Heart left ventricle (tissue), 13 donors: Measurements from ENCODE around the gene AP1M2.

Experiments
- CTCF ChIP-seq, 12 donors: fragments of 200-600 bp; sonication (generic) in 4 of 12; IDR thresholded peaks; one replicate each; pipeline versions ENCODE4 v1.5.0 to v1.8.0; 2018 to 2022; ENCODE audit warnings: antibody characterized with exemption in 12 of 12, mild to moderate bottlenecking in 5 of 12
- POLR2A ChIP-seq, 2 donors: fragments of 450-650 bp; IDR thresholded peaks; one replicate each; pipeline ENCODE4 v1.6.1; 2017; ENCODE audit warnings: antibody characterized with exemption in 2 of 2, mild to moderate bottlenecking in 2 of 2, moderate library complexity in 2 of 2
- donor health status: ischemic (EF 13 %, LVEDD 7.1; RV severe dilation, severe dysfunction).
- donor health status: DM: no; HTN: yes; CAD: no.
- donor health status: DM: no; HTN: no; CAD: no.
- donor health status: ischemic (EF 25% LVEDD 6.9; RV normal size, moderate dysfunction).
- donor health status: ischemic (EF 25% LVEDD 5.7; RV mildly dilated, moderate dysfunction).
- donor health status: ischemic (EF 35%, LVEDD 5.7; RV mildly dilated, moderate dysfunction).
- donor health status: nonischemic (EF 11% LVEDD 7.7; RV severe dilation, severe dysfunction).
- donor health status: DM: yes; HTN: yes; CAD: no.
- donor health status: PGD.
- donor health status: ischemic (EF 29% LVEDD 5.4; RV normal size, mild dysfunction).
- donor health status: nonischemic (EF 23%, LVEDD 6.1; RV moderate dilation, normal function).

GRCh38 chr19:10557603-10558197 lies 29.4 kb downstream of the AP1M2 start:
- TF ChIP-seq POLR2A (IDR thresholded peaks at IDR 0.05) = no peak
- TF ChIP-seq CTCF (IDR thresholded peaks at IDR 0.05) = no peak
